ENCODE data around the gene ANKRD23.

DNA sequence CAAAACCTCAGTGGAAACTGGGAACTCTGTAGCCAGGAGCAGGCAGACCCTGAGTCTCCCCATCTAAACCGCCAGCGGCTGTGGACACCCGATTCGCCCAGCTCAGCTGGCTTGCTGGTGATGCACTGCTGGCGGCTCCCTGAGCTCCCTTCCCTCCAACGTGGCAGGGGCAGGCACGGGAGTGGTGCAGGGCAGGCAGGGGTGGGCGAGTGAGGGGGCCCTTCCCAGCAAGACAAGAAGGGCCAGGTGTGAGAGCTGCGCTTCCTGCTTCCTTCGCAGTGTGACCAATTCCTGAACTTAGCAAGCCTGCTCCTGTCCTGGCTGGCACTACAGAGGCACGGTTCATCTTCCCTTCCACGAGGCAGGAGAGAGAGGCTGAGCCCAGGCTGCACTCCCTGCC, 38.4 kb upstream of the ANKRD23 start:
- TF ChIP-seq, protein P1, sequence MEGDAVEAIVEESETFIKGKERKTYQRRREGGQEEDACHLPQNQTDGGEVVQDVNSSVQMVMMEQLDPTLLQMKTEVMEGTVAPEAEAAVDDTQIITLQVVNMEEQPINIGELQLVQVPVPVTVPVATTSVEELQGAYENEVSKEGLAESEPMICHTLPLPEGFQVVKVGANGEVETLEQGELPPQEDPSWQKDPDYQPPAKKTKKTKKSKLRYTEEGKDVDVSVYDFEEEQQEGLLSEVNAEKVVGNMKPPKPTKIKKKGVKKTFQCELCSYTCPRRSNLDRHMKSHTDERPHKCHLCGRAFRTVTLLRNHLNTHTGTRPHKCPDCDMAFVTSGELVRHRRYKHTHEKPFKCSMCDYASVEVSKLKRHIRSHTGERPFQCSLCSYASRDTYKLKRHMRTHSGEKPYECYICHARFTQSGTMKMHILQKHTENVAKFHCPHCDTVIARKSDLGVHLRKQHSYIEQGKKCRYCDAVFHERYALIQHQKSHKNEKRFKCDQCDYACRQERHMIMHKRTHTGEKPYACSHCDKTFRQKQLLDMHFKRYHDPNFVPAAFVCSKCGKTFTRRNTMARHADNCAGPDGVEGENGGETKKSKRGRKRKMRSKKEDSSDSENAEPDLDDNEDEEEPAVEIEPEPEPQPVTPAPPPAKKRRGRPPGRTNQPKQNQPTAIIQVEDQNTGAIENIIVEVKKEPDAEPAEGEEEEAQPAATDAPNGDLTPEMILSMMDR (conservative IDR thresholded peaks at IDR 0.05) = no peak
- no peak for TF ChIP-seq EZH2 (IDR thresholded peaks at IDR 0.05; ENCODE audit: low read depth)
